ENCODE data around the gene APOL6.

GRCh38 chr22:35708917-35709316, 60.7 kb downstream of the APOL6 start:
- TF ChIP-seq, protein P1, sequence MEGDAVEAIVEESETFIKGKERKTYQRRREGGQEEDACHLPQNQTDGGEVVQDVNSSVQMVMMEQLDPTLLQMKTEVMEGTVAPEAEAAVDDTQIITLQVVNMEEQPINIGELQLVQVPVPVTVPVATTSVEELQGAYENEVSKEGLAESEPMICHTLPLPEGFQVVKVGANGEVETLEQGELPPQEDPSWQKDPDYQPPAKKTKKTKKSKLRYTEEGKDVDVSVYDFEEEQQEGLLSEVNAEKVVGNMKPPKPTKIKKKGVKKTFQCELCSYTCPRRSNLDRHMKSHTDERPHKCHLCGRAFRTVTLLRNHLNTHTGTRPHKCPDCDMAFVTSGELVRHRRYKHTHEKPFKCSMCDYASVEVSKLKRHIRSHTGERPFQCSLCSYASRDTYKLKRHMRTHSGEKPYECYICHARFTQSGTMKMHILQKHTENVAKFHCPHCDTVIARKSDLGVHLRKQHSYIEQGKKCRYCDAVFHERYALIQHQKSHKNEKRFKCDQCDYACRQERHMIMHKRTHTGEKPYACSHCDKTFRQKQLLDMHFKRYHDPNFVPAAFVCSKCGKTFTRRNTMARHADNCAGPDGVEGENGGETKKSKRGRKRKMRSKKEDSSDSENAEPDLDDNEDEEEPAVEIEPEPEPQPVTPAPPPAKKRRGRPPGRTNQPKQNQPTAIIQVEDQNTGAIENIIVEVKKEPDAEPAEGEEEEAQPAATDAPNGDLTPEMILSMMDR (IDR thresholded peaks at IDR 0.05) = no peak
- TF ChIP-seq EP300 (IDR thresholded peaks at IDR 0.05) (no peak), POLR2A (IDR thresholded peaks at IDR 0.05) (no peak)
